Cardiac fibroblast (primary cell): ENCODE data around the gene ILF2.
A peak's percentile ranks its signal among the peaks of the same experiment; 100 is the strongest.
"Not testable (repeated sequence)": the region's sequence is repeated elsewhere in the genome, so short reads cannot be mapped to it uniquely, and the experiment has no call there.

Experiments used
- DNase-seq, 2 donors: peaks; one replicate each; pipeline versions ENCODE4 v3.0.0 to v3.0.0-alpha.2; 2010; ENCODE audit warnings: low read depth in 2 of 2
- H3K4me3 ChIP-seq, 2 donors: replicated peaks in 1 of 2; 1 replicate in 1 of 2; 2 replicates in 1 of 2; pipeline ENCODE4 v1.5.1; 2011; ENCODE audit warnings: low read depth in 2 of 2, low read length in 2 of 2, mild to moderate bottlenecking in 2 of 2, moderate library complexity in 1 of 2
- TF ChIP-seq, protein P1 (sequence below): IDR thresholded peaks from one replicate; pipeline ENCODE4 v1.5.1; 2011; ENCODE audit warnings: low read depth, mild to moderate bottlenecking, low read length, inconsistent platforms

ILF2 gene

GRCh38 chr1:153669606-153670005, 1.2 kb downstream of the ILF2 start:
- peak overlapping the region; percentile 64 to 88 for H3K4me3 ChIP-seq
- DNase-seq = no peak
- TF ChIP-seq, protein P1, sequence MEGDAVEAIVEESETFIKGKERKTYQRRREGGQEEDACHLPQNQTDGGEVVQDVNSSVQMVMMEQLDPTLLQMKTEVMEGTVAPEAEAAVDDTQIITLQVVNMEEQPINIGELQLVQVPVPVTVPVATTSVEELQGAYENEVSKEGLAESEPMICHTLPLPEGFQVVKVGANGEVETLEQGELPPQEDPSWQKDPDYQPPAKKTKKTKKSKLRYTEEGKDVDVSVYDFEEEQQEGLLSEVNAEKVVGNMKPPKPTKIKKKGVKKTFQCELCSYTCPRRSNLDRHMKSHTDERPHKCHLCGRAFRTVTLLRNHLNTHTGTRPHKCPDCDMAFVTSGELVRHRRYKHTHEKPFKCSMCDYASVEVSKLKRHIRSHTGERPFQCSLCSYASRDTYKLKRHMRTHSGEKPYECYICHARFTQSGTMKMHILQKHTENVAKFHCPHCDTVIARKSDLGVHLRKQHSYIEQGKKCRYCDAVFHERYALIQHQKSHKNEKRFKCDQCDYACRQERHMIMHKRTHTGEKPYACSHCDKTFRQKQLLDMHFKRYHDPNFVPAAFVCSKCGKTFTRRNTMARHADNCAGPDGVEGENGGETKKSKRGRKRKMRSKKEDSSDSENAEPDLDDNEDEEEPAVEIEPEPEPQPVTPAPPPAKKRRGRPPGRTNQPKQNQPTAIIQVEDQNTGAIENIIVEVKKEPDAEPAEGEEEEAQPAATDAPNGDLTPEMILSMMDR = no peak

DNA sequence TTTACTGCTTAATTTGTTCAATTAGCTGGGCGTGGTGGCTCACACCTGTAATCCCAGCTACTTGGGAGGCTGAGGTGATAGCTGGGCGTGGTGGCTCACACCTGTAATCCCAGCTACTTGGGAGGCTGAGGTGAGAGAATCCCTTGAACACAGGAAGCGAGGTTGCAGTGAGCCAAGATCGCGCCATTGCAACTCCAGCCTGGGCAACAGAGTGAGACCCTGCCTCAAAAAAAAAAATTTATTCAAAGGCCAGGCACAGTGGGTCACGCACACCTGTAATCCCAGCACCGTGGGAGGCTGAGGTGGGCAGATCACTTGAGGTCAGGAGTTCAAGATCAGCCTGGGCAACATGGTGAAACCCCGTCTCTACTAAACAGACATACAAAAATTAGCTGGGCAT, 2.1 kb downstream of the ILF2 start:
- H3K4me3 ChIP-seq, DNase-seq: not testable (repeated sequence)

GRCh38 chr1:153667439-153667838, 3.4 kb downstream of the ILF2 start:
- TF ChIP-seq, protein P1 = no peak
- DNase-seq = no peak
- H3K4me3 ChIP-seq = no peak overlapping the region

DNA sequence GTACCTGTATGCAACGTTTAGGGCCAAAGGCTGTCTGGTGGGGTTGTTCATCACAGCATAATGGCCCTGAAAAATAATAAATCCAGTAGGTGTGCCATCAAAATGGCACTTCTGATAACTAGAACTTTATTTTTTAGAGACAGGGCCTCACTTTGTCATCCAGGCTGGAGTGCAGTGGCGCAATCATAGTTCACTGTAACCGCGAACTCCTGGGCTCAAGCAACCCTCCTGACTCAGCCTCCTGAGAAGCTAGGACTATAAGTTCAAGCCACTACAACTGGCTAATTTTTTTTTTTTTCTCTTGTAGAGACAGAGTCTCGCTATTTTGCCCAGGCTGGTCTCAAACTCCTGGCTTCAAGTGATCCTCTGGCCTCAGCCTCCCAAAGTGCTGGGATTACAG, 7.6 kb downstream of the ILF2 start:
- TF ChIP-seq, protein P1 = no peak
- no peak overlapping the region for H3K4me3 ChIP-seq
- DNase-seq = peak; percentile 48 to 72

DNA sequence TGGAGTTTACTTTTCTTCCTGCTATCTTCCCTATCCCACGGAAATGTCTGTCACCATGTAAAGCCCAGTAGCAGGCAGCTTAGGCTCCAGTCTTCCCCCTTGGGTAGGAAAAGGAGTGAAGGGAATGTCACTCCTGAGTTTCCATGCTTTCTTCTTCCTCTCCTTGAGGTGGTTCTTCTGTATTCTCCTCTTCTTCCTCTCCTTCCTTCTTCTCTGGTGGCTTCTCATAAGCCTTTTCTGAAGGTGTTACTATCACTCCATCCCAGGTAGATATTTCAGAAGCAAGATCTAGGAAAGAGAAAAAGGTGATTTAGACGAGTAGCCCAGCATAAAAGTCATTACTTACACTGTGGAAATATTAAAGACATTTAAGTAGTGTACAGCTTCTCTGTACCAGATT, 8.5 kb downstream of the ILF2 start:
- DNase-seq = no peak
- no peak overlapping the region for H3K4me3 ChIP-seq
- TF ChIP-seq, protein P1 = no peak

- TF ChIP-seq, protein P1 = no peak
- no peak overlapping the region for H3K4me3 ChIP-seq
- no peak for DNase-seq
Observed at GRCh38 chr1:153661111-153661708, 9.6 kb downstream of the ILF2 start.

- DNase-seq = no peak
- TF ChIP-seq, protein P1 = no peak
- H3K4me3 ChIP-seq = peak overlapping the region; percentile 81 to 91
Observed at GRCh38 chr1:153659656-153660055, 11.1 kb downstream of the ILF2 start.
